GM12878 (cell line): ENCODE data around the gene MCM9. TPM values are rescaled to one million over a fixed set of nuclear protein-coding genes. Genes with fewer than 3 reads are reported as not detected.
A peak's percentile ranks its signal among the peaks of the same experiment; 100 is the strongest.

Experiments used
- ASH2L ChIP-seq: fragments of 300-600, 200-600 bp; sonication (generic); IDR thresholded peaks from 2 replicates; pipeline ENCODE4 v1.6.1; 2017; ENCODE audit warnings: low read depth, mild to moderate bottlenecking, borderline replicate concordance
- BCL3 ChIP-seq: IDR thresholded peaks from 2 replicates; pipeline ENCODE4 v1.6.1; 2011; ENCODE audit warnings: borderline replicate concordance, low read depth, mild to moderate bottlenecking, moderate library complexity, low read length; ENCODE audit not compliant: insufficient read depth, poor library complexity, severe bottlenecking
- CBX5 ChIP-seq: sonication (generic); IDR thresholded peaks from 2 replicates; pipeline ENCODE4 v1.6.1; 2016; ENCODE audit warnings: low read depth, moderate library complexity, mild to moderate bottlenecking, inconsistent platforms
- CEBPB ChIP-seq, 2 experiments: fragments of 150-350 bp in 1 of 2; IDR thresholded peaks; 2 replicates each; pipeline ENCODE4 v1.6.1; 2012 to 2014; ENCODE audit warnings: low read depth in 2 of 2, low read length in 2 of 2, borderline replicate concordance in 1 of 2, inconsistent platforms in 1 of 2
- CREM ChIP-seq: IDR thresholded peaks from 2 replicates; pipeline ENCODE4 v1.6.1; 2014; ENCODE audit warnings: antibody characterized with exemption, low read depth
- HDAC2 ChIP-seq: fragments of 200-600 bp; sonication (generic); IDR thresholded peaks from 2 replicates; pipeline ENCODE4 v1.6.1; 2017
- IKZF2 ChIP-seq, 2 experiments: fragments of 450-650 bp; IDR thresholded peaks; 2 replicates each; pipeline ENCODE4 v1.6.1; 2017; ENCODE audit warnings: mild to moderate bottlenecking in 2 of 2, moderate library complexity in 2 of 2
- IRF5 ChIP-seq: fragments of 450-650 bp; IDR thresholded peaks from 2 replicates; pipeline ENCODE4 v1.6.1; 2017; ENCODE audit warnings: borderline replicate concordance
- NFIC ChIP-seq: IDR thresholded peaks from 2 replicates; pipeline ENCODE4 v1.6.1; 2012; ENCODE audit warnings: low read depth, mild to moderate bottlenecking, inconsistent platforms, low read length, moderate library complexity
- NFYB ChIP-seq: IDR thresholded peaks from 2 replicates; pipeline ENCODE4 v1.6.1; 2011; ENCODE audit warnings: low read depth, mild to moderate bottlenecking, low read length, improper control_type of control experiment, moderate library complexity; ENCODE audit not compliant: insufficient read depth
- NR2F1 ChIP-seq: fragments of 450-650 bp; conservative IDR thresholded peaks from 2 replicates; pipeline ENCODE4 v1.6.1; 2017; ENCODE audit warnings: mild to moderate bottlenecking
- RELA ChIP-seq: fragments of 450-650 bp; IDR thresholded peaks from 2 replicates; pipeline ENCODE4 v1.8.0; 2014; ENCODE audit warnings: borderline replicate concordance; ENCODE audit not compliant: partially characterized antibody
- SMAD1 ChIP-seq: fragments of 450-650 bp; IDR thresholded peaks from 2 replicates; pipeline ENCODE4 v1.6.1; 2018; ENCODE audit warnings: mild to moderate bottlenecking, low read depth; ENCODE audit not compliant: partially characterized antibody
- SMC3 ChIP-seq: IDR thresholded peaks from 2 replicates; pipeline ENCODE4 v1.6.1; 2011; ENCODE audit warnings: low read length, improper control_type of control experiment, borderline replicate concordance
- TARDBP ChIP-seq: IDR thresholded peaks from 2 replicates; pipeline ENCODE4 v1.6.1; 2016; ENCODE audit warnings: borderline replicate concordance
- TCF7 ChIP-seq: IDR thresholded peaks from 2 replicates; pipeline ENCODE4 v1.6.1; 2014; ENCODE audit warnings: antibody characterized with exemption, borderline replicate concordance
- polyA plus RNA-seq, 11 experiments: library from polyadenylated mRNA; depleted of rRNA in 4 of 11; unstranded in 6 of 11; stranded (reverse) in 5 of 11; fragments of >200 nt; fragmentation: Nextera tagmentation in 4 of 11; fragmentation: Illumina TruSeq in 1 of 11; extraction: Ambion mirVana in 4 of 11; extraction: Trizol in 1 of 11; gene quantifications; 1 replicate in 1 of 11; 2 replicates in 10 of 11; pipeline versions ENCODE4 v1.2.1 to v1.2.3, GENCODE V29; 2011 to 2016; ENCODE audit warnings: inconsistent platforms in 2 of 11, missing spikeins in 2 of 11, low read depth in 1 of 11
- total RNA-seq, 4 experiments: library from RNA; depleted of rRNA in 3 of 4; stranded (reverse); fragments of >200 nt in 3 of 4; fragmentation: Illumina TruSeq in 1 of 4; extraction: Trizol in 1 of 4; gene quantifications; 2 replicates each; pipeline versions ENCODE4 v1.2.1 to v1.2.3, GENCODE V29; 2013 to 2021
- TF ChIP-seq, protein P1 (sequence below): fragments of 450-650 bp; formaldehyde crosslinking; IDR thresholded peaks from 2 replicates; pipeline ENCODE4 v1.4.0; 2020; ENCODE audit warnings: mild to moderate bottlenecking, moderate library complexity
- TF ChIP-seq, protein P2 (sequence below): fragments of 450-650 bp; IDR thresholded peaks from 2 replicates; pipeline ENCODE4 v1.6.1; 2017; ENCODE audit warnings: mild to moderate bottlenecking, moderate library complexity
- TF ChIP-seq, protein P3 (sequence below): IDR thresholded peaks from 2 replicates; pipeline ENCODE4 v1.6.1; 2012; ENCODE audit warnings: low read depth, low read length, improper control_type of control experiment

The MCM9 gene
- total and polyA plus RNA-seq, 10 of the 15 experiments (the other 5 are each of a cell fraction or from before 2014, with no cell fraction given), result 3.4 to 18.5 (median 9.7) TPM

DNA sequence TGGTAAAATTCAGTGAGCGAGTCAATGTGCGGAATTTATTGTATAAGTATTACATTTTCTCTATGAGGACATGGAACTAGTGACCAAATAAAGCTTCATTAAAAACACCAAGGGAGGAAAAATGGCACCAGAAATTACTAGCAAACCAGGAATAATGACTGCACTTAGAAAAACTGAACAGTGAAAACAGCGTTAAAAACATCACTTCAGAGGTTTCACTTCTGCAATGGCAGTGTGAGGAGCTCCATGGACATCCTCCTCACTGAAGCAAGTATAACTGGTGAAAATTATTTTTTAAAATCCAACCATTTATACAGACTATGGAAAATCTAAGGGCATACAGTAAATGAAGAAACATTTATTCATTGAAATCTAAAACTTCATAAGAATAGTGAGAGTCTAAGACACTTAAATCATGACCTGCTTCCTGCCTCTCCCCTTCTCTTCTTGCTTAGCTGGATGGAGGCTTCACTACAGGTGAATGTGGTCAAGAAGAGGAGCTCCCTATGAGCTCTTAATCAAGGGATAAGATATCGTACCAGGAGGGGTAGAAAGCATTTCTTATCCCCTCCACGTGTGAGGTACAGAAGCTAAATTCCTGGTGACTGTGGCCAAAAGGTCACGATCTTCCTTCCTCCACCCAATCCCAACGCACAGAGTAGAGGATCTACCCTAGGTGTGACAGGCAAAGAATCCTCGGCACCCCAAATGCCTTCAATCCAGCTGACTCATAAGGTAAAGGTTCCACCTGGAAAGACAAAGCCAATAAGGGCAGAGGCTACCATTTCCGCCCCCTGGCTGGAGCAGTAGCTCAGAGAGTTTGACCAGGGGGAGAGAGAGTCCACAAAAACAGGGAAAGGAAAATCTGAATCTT lies 53.3 kb downstream of the MCM9 start (continued):
- TF ChIP-seq, protein P1, sequence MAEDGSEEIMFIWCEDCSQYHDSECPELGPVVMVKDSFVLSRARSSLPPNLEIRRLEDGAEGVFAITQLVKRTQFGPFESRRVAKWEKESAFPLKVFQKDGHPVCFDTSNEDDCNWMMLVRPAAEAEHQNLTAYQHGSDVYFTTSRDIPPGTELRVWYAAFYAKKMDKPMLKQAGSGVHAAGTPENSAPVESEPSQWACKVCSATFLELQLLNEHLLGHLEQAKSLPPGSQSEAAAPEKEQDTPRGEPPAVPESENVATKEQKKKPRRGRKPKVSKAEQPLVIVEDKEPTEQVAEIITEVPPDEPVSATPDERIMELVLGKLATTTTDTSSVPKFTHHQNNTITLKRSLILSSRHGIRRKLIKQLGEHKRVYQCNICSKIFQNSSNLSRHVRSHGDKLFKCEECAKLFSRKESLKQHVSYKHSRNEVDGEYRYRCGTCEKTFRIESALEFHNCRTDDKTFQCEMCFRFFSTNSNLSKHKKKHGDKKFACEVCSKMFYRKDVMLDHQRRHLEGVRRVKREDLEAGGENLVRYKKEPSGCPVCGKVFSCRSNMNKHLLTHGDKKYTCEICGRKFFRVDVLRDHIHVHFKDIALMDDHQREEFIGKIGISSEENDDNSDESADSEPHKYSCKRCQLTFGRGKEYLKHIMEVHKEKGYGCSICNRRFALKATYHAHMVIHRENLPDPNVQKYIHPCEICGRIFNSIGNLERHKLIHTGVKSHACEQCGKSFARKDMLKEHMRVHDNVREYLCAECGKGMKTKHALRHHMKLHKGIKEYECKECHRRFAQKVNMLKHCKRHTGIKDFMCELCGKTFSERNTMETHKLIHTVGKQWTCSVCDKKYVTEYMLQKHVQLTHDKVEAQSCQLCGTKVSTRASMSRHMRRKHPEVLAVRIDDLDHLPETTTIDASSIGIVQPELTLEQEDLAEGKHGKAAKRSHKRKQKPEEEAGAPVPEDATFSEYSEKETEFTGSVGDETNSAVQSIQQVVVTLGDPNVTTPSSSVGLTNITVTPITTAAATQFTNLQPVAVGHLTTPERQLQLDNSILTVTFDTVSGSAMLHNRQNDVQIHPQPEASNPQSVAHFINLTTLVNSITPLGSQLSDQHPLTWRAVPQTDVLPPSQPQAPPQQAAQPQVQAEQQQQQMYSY (CRISPR knock-in tag), result no peak
- TF ChIP-seq SMC3, result no peak
- TF ChIP-seq CBX5, result no peak
- no peak for TF ChIP-seq NFIC
- TF ChIP-seq HDAC2, result no peak
- no peak for TF ChIP-seq TCF7
- no peak for TF ChIP-seq CREM
- no peak for TF ChIP-seq RELA
- no peak for TF ChIP-seq SMAD1
- TF ChIP-seq CEBPB (IDR thresholded peaks at IDR 0.05; ENCODE audit: borderline replicate concordance in 1 of 2, low read depth in 2 of 2, low read length in 2 of 2), result no peak
- no peak for TF ChIP-seq NFYB
- no peak for TF ChIP-seq IRF5
- no peak for TF ChIP-seq BCL3
- TF ChIP-seq ASH2L, result no peak
- TF ChIP-seq, protein P2, sequence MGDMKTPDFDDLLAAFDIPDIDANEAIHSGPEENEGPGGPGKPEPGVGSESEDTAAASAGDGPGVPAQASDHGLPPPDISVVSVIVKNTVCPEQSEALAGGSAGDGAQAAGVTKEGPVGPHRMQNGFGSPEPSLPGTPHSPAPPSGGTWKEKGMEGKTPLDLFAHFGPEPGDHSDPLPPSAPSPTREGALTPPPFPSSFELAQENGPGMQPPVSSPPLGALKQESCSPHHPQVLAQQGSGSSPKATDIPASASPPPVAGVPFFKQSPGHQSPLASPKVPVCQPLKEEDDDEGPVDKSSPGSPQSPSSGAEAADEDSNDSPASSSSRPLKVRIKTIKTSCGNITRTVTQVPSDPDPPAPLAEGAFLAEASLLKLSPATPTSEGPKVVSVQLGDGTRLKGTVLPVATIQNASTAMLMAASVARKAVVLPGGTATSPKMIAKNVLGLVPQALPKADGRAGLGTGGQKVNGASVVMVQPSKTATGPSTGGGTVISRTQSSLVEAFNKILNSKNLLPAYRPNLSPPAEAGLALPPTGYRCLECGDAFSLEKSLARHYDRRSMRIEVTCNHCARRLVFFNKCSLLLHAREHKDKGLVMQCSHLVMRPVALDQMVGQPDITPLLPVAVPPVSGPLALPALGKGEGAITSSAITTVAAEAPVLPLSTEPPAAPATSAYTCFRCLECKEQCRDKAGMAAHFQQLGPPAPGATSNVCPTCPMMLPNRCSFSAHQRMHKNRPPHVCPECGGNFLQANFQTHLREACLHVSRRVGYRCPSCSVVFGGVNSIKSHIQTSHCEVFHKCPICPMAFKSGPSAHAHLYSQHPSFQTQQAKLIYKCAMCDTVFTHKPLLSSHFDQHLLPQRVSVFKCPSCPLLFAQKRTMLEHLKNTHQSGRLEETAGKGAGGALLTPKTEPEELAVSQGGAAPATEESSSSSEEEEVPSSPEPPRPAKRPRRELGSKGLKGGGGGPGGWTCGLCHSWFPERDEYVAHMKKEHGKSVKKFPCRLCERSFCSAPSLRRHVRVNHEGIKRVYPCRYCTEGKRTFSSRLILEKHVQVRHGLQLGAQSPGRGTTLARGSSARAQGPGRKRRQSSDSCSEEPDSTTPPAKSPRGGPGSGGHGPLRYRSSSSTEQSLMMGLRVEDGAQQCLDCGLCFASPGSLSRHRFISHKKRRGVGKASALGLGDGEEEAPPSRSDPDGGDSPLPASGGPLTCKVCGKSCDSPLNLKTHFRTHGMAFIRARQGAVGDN, result no peak
- TF ChIP-seq, protein P3, sequence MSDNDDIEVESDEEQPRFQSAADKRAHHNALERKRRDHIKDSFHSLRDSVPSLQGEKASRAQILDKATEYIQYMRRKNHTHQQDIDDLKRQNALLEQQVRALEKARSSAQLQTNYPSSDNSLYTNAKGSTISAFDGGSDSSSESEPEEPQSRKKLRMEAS, result no peak
- no peak for TF ChIP-seq NR2F1
- TF ChIP-seq TARDBP, result no peak
- peak; percentile 40 to 62; a peak in 3 of 4 replicates for TF ChIP-seq IKZF2 (IDR thresholded peaks at IDR 0.05)
